A673 (cell line): ENCODE data around the gene ZBTB20.

Experiments
- EZH2 ChIP-seq: fragments of 200-600 bp; sonication (generic); IDR thresholded peaks from 2 replicates; pipeline ENCODE4 v1.6.1; 2017; ENCODE audit warnings: borderline replicate concordance, low read depth, mild to moderate bottlenecking, mixed read lengths, antibody characterized with exemption, low read length; ENCODE audit not compliant: poor library complexity, severe bottlenecking
- TF ChIP-seq, protein P1 (sequence below): fragments of 300-800, 200-600 bp; sonication (generic); conservative IDR thresholded peaks from 2 replicates; pipeline ENCODE4 v1.5.1; 2017; ENCODE audit warnings: low read depth, mild to moderate bottlenecking, antibody characterized with exemption, low read length, moderate library complexity, mixed read lengths

DNA sequence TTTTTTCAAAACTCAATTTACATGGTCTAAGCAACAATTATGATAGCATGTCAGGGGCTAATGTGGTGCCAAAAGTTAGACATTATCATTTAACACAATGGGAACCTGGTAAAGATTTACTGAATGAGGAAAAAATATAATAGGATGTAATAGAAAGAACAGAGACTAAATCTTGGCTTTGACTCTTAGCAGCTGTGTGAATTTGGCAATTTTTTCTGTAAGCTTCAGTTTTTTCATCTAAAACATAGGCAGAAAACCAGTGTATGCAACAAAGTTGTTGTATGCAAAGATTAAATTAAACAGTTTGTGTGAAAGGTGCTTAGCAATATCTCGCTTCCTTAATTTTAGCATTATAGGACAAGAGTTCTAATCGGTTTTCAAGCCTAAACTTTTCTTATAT, 57.6 kb downstream of the ZBTB20 start:
- TF ChIP-seq, protein P1, sequence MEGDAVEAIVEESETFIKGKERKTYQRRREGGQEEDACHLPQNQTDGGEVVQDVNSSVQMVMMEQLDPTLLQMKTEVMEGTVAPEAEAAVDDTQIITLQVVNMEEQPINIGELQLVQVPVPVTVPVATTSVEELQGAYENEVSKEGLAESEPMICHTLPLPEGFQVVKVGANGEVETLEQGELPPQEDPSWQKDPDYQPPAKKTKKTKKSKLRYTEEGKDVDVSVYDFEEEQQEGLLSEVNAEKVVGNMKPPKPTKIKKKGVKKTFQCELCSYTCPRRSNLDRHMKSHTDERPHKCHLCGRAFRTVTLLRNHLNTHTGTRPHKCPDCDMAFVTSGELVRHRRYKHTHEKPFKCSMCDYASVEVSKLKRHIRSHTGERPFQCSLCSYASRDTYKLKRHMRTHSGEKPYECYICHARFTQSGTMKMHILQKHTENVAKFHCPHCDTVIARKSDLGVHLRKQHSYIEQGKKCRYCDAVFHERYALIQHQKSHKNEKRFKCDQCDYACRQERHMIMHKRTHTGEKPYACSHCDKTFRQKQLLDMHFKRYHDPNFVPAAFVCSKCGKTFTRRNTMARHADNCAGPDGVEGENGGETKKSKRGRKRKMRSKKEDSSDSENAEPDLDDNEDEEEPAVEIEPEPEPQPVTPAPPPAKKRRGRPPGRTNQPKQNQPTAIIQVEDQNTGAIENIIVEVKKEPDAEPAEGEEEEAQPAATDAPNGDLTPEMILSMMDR = no peak
- no peak for TF ChIP-seq EZH2
